Stimulated activated naive CD4-positive, alpha-beta T cell (primary cell): Measurements from ENCODE around the gene MUC20.
"Not testable (repeated sequence)": the region's sequence is repeated elsewhere in the genome, so short reads cannot be mapped to it uniquely, and the experiment has no call there.

Experiments used
- DNase-seq, 6 experiments: peaks; one replicate each; lab custom pipeline; 2025; lab: John Stamatoyannopoulos, UW

MUC20 gene

DNA sequence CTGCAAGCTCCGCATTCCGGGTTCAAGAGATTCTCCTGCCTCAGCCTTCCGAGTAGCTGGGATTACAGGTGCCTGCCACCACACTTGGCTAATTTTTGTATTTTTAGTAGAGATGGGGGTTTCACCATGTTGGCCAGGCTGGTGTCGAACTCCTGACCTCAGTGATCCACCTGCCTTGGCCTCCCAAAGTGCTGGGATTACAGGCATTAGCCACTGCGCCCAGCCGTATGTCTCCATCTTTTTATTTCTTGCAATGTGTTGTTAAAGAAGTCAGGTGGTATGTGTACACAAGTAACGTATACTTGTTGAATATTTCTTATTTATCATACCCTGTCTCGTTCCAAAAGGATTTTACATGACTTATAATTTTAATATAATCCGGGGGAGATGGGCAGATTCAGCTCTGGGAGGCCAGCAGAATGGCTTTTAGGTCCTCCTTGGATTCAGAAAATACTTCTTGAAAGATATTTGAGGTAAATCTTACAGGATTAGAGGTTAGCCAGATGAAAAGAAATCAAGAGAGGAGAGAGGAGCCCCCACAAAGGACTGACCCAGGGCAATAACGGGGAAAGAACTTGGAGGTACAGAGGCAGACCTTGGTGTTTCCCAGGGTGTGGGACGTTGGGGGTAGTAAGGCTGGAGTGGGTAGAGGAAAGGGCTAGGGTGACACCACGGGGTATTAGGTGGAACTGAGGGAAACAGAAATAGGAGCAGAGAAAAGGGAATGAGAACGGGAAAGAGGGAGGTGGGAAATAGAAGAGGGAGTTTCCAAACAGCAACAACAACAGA is 27.2 kb upstream of the MUC20 start:
- no peak for DNase-seq

DNA sequence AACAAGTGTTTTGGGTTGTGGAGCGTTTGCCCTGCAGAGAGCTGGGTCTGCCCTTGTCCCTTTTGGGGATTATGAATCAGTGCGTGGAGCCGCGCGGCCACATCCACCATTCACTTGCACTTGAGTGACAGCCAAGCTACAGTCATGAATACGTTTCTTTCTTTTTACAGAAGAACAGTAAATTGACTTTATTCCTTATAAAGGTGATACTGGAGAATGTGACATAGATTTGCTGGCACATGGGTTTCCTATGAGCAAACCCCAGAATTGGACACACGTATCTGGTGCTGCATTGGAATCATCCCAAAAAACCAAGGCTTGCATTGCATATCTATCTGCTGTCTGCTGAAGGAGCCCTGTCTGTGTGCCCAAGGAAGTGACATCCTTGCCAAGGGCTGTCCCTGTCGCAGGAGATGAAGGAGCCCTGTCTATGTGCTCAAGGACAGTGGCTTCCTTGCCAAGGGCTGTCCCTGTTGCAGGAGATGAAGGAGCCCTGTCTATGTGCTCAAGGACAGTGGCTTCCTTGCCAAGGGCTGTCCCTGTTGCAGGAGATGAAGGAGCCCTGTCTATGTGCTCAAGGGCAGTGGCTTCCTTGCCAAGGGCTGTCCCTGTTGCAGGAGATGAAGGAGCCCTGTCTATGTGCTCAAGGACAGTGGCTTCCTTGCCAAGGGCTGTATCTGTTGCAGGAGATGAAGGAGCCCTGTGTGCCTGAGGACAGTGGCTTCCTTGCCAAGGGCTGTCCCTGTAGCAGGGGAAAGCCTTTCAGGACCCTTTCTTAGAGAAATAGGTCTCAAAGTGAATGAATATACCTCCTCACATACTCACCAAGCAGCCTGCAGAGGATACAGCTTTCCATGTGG is 26.3 kb upstream of the MUC20 start:
- DNase-seq: not testable (repeated sequence)

DNA sequence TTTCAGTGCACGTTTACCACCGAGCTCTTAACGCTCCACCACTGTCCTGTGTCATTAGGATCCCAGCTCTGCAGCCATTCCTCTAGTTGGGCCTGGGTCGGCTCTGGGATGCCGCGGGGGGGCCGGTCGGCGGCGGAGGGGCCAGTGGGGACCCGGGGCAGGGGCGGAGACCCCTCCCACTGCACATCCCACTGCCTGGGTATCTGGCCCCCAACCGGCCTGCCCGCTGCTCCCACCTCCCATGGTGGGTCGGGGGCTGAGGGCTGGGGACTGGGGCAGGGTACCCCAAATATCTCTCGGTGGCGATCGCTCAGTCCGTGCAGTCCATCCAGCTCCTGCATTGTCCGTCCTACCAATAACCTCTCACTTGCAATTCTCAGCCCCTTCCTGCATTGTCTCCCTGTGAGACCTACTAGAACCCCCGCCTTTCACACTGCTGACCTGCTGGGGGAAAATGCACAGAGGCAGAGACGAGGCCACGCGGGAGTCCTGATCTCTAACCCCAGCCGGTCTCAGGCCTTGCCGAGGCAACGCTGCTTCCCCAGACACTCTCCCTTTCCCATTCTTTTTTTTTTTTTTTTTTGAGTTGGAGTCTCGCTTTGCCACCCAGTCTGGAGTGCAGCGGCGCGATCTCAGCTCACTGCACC is 24.0 kb upstream of the MUC20 start:
- no peak for DNase-seq

DNA sequence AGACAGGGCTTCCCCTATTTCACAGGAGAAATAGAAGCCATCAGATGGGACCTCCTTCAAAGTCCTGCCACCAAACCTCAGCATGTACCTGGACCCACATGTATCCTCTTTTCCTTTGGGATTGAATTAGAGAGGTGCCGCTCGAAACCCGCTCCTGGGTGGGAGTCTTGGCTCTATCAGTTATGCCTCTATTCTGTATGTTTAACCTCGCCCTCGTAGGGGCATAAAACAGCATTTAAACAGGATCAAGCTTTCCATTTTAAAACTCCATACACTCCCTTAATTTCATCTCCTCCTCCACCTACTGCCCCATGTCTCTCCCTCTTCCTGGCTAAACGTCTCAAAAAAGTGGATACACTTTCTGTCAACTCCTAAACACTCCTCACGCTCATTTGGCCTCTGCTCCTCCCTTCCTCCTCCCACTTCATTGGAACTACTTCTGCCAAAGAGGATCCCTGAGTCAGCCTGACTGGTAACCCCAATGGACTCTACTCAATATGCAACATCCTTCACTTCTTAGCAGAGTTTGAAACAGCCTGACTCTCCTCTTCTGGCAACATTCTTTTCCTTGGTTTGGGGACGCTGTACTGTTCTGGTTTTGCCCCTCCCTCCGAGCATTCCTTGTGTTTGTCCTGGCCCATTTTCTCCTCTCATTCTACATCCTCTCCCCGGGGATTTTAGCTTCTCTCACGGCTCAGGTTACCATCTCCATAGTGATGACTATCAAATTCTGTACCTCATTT is 23.0 kb upstream of the MUC20 start:
- DNase-seq: no peak

DNA sequence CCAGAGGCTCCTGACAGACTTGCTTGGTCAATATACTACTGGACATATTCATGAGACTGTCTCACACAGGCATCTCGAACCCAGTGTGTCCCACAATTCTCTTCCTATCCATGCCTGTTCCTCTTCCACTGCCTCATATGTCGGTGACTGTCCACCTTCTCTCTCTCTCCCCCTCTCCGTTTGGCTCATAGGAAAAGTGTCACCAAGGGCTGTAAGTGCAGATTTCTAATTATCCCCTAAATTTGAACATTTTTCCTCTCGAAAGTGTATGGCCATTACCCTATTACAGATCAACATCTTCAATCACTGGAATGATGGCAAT is 22.5 kb upstream of the MUC20 start:
- DNase-seq: no peak

DNA sequence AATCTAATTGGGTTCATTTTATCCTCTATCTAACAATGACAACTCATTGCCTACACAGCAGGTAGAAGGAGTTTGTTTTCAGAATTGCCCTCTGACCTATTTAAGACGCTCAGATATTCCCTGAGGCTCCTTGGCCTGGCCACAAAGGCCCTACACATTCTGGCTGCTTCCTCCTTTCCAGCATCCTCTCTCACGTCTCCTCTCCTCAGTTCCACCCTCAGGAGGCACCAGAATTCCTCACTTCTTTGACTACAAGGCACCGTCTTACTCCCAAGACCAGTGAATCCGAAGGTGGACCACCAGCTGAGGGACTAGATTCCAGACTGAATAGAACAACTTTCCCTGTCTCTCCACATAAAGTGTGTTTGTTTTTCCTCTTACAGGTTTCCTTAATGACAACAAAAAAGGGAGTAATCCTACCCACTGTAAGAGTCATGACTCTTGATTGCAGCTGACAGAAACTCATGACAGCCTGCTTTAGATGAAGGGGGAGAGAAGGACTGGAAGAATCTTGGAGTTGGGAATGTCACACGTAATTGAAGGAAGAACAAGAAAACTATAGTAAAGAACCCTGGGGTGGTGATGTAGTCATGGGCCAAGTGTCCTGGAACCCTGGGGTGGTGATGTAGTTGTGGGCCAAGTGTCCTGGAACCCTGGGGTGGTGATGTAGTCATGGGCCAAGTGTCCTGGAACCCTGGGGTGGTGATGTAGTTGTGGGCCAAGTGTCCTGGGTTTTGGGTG is 22.0 kb upstream of the MUC20 start:
- no peak for DNase-seq

DNA sequence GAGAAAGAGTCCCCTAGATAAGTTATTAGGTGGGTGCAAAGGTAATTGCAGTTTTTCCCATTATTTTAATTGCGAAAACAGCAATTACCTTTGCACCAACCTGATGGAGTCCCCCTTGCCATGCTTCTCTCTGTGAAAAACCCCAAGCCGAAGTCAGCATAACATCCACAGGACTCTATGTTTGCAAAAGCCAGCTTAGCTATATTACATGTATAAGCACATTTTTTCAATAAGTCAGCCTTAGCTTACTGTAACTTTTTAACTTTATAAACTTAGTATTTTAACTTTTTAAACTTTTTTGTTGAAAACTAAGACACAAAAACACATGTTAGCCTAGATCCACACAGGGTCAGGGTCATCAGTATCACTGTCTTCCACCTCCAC is 21.4 kb upstream of the MUC20 start:
- DNase-seq: no peak

DNA sequence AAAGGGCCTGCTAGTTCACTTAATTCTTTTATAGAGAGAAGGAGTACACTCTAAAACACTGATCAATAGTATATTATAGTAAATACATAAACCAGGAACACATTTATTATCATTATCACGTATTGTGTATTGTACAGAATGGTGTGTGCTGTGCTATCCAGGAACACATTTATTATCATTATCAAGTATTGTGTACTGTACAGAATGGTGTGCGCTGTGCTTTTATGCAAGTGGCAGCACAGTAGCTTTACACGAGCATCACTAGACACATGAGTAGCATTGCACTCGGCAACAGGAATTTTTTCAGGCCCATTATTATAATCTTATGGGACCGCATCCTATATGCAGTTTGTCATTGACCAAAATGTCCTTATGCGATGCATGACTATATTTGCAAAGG is 20.9 kb upstream of the MUC20 start:
- DNase-seq: no peak

DNA sequence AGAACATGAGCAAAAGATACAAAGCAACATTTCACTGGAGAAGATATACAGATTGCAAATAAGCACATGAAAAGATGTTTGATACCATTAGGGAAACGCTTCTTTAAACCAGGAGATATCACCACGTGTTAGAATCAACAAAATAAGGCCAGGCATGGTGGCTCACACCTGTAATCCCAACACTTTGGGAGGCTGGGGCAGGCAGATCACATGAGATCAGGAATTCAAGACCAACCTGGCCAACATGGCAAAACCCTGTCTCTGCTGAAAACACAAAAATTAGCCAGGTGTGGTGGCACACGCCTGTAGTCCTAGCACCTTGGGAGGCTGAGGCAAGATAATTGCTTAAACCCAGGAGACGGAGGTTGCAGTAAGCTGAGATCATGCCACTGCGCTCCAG is 20.5 kb upstream of the MUC20 start:
- no peak for DNase-seq

DNA sequence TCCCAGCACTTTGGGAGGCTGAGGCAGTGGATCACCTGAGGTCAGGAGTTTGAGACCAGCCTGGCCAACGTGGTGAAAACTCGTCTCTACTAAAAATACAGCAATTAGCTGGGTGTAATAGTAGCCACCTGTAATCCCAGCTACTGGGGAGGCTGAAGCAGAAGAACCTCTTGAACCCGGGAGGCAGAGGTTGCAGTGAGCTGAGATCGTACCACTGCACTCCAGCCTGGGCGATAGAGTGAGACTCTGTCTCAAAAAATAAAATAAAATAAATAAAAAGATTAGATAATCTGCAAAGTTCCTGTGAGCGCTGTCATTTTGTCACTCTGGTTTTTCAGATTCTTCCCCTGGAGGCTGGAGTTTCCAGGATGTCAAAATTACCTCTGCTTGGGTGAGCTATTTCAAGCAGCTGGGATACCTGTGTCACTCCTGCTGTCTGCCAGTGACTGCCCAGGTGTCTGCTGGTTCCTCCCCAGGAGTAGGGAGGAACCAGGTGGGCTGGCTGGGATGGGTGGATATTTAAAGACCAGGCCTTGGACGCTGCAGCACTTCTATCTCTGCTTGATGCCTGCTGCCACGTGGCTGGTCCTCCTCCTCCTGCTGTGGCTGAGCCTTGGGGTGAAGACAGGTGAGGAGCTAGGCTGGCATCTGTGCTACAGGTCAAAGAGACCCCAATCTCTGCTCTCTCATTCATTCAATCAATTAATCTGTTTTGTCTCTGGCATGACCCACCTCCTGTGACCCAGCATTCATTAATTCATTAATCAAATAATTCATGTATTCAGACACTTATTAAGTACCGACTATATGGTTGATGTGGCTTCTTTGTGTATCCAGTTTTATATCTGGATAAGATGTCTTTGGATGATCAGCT is 19.5 kb upstream of the MUC20 start:
- DNase-seq: no peak

DNA sequence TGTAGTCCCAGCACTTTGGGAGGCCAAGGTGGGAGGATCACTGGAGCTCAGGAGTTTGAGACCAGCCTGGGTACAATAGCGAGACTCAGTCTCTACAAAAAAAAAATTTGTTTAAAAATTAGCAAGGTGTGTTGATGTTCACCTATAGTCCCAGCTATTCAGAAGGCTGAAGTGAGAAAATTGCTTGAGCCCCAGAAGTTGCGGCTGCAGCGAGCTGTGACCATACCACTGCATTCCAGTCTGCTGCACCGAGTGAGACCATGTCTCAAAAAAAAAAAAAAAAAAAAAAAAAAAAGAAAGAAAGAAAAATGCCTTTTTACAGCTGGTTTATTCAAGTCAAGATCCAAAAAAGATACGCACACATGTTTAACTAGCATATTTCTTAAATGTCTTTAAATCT is 17.0 kb upstream of the MUC20 start:
- DNase-seq: no peak

DNA sequence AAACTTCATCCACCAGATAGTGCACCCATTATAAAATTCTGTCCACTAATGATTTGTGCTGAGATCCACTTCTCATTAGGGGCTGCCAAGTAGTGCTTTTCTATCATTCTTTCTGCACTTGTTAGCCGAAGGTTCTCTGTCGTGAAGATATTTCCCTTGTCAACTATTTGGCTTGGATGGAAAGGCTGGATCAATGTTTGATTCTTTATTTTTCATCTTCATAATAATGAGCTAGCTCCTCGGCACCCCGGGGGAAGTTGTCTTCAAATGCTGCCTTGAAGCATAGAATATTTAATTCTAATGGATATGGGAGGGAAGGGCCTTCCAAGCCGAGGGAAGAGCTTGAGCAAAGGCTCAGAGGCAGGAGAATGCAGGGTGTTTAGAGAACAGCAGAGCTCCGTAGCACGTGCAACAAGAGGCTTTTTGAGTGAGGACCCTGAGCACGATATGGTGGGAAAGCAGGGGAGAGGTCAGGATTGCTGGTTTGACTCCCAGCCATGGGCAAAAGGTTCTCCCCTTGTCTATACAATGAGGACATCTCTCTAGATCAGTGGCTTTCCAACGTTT is 16.3 kb upstream of the MUC20 start:
- no peak for DNase-seq

DNA sequence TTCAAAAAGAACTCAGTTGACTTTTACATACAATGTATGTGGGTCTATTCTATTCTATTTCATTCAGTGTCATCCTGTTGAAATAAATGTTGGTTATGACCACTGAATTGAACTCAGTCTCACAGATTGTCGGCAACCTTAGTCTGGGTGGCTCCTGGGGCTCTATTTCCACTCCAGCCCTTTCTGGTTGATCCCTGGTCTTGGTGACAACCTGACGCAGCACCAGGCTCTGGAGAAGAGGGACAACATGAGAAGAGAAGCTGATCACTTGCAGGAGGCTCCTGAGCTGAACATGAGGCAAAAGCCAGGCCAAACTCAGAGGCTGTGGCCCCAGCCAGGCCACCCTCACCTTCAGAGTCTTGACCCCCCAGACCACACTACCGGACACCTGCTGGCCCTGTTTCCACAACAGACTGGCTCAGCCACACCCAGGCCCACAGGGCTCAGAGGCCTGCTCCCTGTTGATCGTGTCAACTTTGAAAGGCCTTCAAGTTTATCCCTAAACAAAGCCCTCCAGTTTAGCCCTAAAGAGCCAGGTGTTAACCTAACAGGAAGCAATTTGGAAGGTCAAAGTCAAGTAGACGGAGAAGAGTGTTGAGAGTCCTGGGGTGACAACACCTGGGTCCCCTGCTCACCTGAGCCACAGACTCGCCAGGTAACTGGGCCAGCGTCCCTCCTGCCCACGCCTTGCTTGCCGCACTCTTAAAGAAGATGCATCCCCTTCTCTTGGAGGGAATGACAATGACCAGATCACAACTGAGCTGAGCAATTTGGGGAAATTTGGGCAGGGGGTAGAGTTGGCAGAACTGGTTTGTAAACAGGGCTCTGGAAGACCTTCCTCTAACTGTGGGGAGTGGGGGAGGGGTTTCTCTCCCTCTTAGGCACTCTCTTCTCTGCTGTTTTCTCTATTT is 15.4 kb upstream of the MUC20 start:
- no peak for DNase-seq

DNA sequence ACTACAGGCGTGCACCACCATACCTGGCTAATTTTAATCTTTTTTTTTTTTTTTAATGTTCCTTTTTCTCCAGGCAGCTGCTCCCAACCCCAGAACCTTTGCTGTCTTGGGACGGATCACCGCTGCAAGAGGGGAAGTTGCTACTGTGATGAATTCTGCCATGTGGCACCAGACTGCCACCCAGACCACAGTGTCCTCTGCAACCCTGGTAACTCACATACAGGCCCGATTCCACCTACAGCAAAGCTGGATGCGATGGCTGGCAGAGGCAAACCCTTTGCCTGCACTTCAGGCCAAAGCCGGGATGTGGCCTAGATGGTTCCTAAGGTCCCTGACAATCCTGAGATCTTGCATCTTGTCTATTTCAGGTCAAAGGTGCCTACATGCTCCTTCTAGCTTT is 12.7 kb upstream of the MUC20 start:
- DNase-seq: no peak

DNA sequence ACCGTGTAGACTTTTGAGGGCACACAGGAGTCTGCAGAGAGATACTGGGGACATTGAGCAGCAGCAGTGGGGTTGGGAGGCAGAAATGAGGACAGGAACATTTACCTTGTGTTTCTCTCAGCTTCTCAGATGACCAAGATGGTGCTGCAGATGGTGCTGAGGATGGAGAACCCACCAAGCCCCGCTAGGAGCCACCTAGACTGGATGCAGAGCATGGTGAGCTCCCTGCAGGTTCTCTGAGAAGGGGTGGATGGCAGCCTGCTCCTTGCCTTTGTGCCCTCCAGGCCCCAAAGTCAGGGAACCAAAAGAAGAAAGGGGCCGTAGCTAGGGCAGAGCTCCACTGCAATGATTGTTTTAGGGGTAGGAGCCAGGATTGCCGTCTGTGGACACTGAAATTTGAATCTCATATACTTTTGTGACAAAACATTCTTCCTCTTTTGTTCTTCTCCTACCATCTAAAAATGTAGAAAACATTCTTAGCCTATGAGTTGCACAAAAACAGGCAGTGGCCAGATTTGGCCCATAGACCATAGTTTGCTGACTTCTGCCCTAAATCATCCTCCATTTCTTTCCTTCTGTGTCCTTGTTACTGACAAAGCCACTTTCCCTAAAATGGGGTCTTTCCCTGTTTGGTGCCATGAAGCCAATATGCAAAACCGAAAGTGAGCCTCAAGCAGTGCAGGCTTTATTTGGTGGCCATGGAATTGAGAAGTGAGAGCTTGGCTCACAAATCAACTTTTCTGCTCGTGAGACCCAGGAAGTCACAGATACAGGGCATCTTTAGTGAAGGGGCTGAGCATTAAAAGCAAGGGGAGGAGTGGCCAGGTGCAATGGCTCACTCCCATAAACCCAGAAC is 11.9 kb upstream of the MUC20 start:
- no peak for DNase-seq

DNA sequence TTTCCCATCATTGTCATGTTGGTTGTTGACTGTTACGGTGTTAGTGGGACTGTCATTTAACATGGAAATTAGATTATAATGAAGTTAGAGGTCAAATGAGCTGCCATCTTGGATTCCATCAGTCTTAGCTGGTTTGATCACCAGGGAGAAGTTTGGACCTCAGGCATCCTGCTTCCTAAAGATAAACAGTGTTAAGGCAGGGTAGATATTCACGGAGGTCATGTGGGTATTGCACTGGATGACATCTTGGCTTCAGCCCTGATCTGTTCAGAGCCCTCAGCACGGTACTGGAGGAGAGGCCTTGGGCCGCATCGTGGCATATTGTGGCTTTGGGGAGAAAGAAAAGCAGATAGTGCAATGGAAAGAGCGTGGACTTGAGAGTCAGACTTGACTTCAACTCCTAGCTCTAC is 11.1 kb upstream of the MUC20 start:
- DNase-seq: no peak

DNA sequence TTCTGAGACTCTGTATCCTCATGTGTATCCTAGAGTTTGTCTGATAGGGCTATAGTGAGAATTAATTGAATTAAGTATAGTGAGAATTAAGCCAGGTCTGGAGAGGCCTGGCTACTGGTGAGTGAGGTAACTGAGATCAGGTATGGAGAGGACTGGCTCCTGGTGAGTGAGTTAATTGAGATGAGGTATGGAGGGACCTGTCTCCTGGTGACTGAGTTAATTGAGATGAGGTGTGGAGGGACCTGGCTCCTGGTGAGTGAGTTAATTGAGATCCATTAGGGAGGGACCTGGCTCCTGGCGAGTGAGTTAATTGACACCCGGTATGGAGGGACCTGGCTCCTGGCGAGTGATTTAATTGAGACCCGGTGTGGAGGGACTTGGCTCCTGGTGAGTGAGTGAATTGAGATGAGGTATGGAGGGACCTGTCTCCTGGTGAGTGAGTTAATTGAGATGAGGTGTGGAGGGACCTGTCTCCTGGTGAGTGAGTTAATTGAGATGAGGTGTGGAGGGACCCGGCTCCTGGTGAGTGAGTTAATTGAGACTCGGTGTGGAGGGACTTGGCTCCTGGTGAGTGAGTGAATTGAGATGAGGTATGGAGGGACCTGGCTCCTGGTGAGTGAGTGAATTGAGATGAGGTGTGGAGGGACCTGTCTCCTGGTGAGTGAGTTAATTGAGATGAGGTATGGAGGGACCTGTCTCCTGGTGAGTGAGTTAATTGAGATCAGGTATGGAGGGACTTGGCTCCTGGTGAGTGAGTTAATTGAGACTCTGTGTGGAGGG is 10.5 kb upstream of the MUC20 start:
- not testable (repeated sequence) for DNase-seq
